ENCODE results near the gene OLFM3. TPM values are rescaled to one million over a fixed set of nuclear protein-coding genes. Genes with fewer than 3 reads are reported as not detected.

Gene OLFM3
- not detected in 2 replicates for total RNA-seq

GRCh38 chr1:101996825-101997465 lies at the start of gene OLFM3:
Gene OLFM3, minus strand, starts transcription at chr1:101996926.
- intact Hi-C loops (cut with micrococcal nuclease) = no loop called here

GRCh38 chr1:102045752-102046151 lies 49.0 kb upstream of the OLFM3 start:
- intact Hi-C loops (cut with micrococcal nuclease) = no loop called here

- intact Hi-C loops (cut with micrococcal nuclease) = no loop called here
These were observed 35.8 kb upstream of the OLFM3 start for GRCh38 chr1:102032534-102032933.

- intact Hi-C loops (cut with micrococcal nuclease) = no loop called here
These were observed 22.8 kb upstream of the OLFM3 start for GRCh38 chr1:102019530-102019929.

GRCh38 chr1:102015728-102016127 lies 19.0 kb upstream of the OLFM3 start:
- intact Hi-C loops (cut with micrococcal nuclease) = no loop called here

GRCh38 chr1:102002057-102002456 lies 5.3 kb upstream of the OLFM3 start:
- intact Hi-C loops (cut with micrococcal nuclease) = no loop called here

- intact Hi-C loops (cut with micrococcal nuclease) = no loop called here
These were observed 561 bp downstream of the OLFM3 start for GRCh38 chr1:101995984-101996745.

GRCh38 chr1:101993710-101994109 lies 3.0 kb downstream of the OLFM3 start:
- intact Hi-C loops (cut with micrococcal nuclease) = no loop called here

GRCh38 chr1:101992821-101993575 lies 3.7 kb downstream of the OLFM3 start:
- intact Hi-C loops (cut with micrococcal nuclease) = no loop called here

GRCh38 chr1:101980974-101981373 lies 15.8 kb downstream of the OLFM3 start:
- intact Hi-C loops (cut with micrococcal nuclease) = no loop called here

- intact Hi-C loops (cut with micrococcal nuclease) = no loop called here
These were observed 19.5 kb downstream of the OLFM3 start for GRCh38 chr1:101977266-101977665.

- intact Hi-C loops (cut with micrococcal nuclease) = no loop called here
These were observed 20.6 kb downstream of the OLFM3 start for GRCh38 chr1:101976161-101976560.

- intact Hi-C loops (cut with micrococcal nuclease) = no loop called here
These were observed 21.4 kb downstream of the OLFM3 start for GRCh38 chr1:101975371-101975770.

GRCh38 chr1:101974599-101975274 lies 22.0 kb downstream of the OLFM3 start:
- intact Hi-C loops (cut with micrococcal nuclease) = no loop called here

GRCh38 chr1:101971304-101971703 lies 25.4 kb downstream of the OLFM3 start:
- intact Hi-C loops (cut with micrococcal nuclease) = no loop called here

GRCh38 chr1:101967871-101968270 lies 28.9 kb downstream of the OLFM3 start:
- intact Hi-C loops (cut with micrococcal nuclease) = no loop called here

- intact Hi-C loops (cut with micrococcal nuclease) = no loop called here
These were observed 31.4 kb downstream of the OLFM3 start for GRCh38 chr1:101965341-101965740.

- intact Hi-C loops (cut with micrococcal nuclease) = no loop called here
These were observed 32.0 kb downstream of the OLFM3 start for GRCh38 chr1:101964708-101965107.

- intact Hi-C loops (cut with micrococcal nuclease) = no loop called here
These were observed 36.6 kb downstream of the OLFM3 start for GRCh38 chr1:101960142-101960541.

- intact Hi-C loops (cut with micrococcal nuclease) = no loop called here
These were observed 37.3 kb downstream of the OLFM3 start for GRCh38 chr1:101959456-101959855.

- intact Hi-C loops (cut with micrococcal nuclease) = no loop called here
These were observed 39.0 kb downstream of the OLFM3 start for GRCh38 chr1:101957771-101958170.

- intact Hi-C loops (cut with micrococcal nuclease) = no loop called here
These were observed 43.1 kb downstream of the OLFM3 start for GRCh38 chr1:101953623-101954022.

All from T-helper 1 cell treated with Interleukin-12 subunit alpha and Interleukin-12 subunit beta and Interleukin-4 antibody, amounts not matched to agents 30 ng/mL and 1 ng/mL, for 36 hours (primary cell).